ENCODE results near the gene FOXB2.
"Not testable (repeated sequence)": the region's sequence is repeated elsewhere in the genome, so short reads cannot be mapped to it uniquely, and the experiment has no call there.

Gene FOXB2
- total RNA-seq: 0 to 0.05 reads per million in 2 donors

GRCh38 chr9:77019236-77019925, at the start of gene FOXB2:
TSS of gene FOXB2 (plus strand) at chr9:77019655. CDS start at chr9:77019655, 0 bp downstream.
- DNase-seq: no peak

- DNase-seq: no peak
These were observed 49.7 kb upstream of the FOXB2 start for GRCh38 chr9:76969716-76970115.

- not testable (repeated sequence) for DNase-seq
These were observed 40.6 kb upstream of the FOXB2 start for GRCh38 chr9:76978831-76979230.

- no peak for DNase-seq
These were observed 38.9 kb upstream of the FOXB2 start for GRCh38 chr9:76980566-76980965.

- DNase-seq: no peak
These were observed 35.0 kb upstream of the FOXB2 start for GRCh38 chr9:76984486-76984885.

- no peak for DNase-seq
These were observed 33.9 kb upstream of the FOXB2 start for GRCh38 chr9:76985581-76985980.

- DNase-seq: no peak
These were observed 31.8 kb upstream of the FOXB2 start for GRCh38 chr9:76987594-76988200.

GRCh38 chr9:76988941-76989340, 30.5 kb upstream of the FOXB2 start:
- DNase-seq: no peak

- DNase-seq: no peak
These were observed 30.0 kb upstream of the FOXB2 start for GRCh38 chr9:76989501-76989900.

- no peak for DNase-seq
These were observed 22.8 kb upstream of the FOXB2 start for GRCh38 chr9:76996700-76997099.

- no peak for DNase-seq
These were observed 20.2 kb upstream of the FOXB2 start for GRCh38 chr9:76999261-76999660.

- DNase-seq: no peak
These were observed 19.1 kb upstream of the FOXB2 start for GRCh38 chr9:77000330-77000729.

- DNase-seq: no peak
These were observed 16.1 kb upstream of the FOXB2 start for GRCh38 chr9:77003366-77003765.

GRCh38 chr9:77005216-77005615, 14.2 kb upstream of the FOXB2 start:
- no peak for DNase-seq

GRCh38 chr9:77010527-77010926, 8.9 kb upstream of the FOXB2 start:
- no peak for DNase-seq

- no peak for DNase-seq
These were observed 7.3 kb upstream of the FOXB2 start for GRCh38 chr9:77011973-77012821.

- DNase-seq: no peak
These were observed 6.1 kb upstream of the FOXB2 start for GRCh38 chr9:77013206-77013931.

- DNase-seq: no peak
These were observed 5.4 kb upstream of the FOXB2 start for GRCh38 chr9:77013932-77014596.

GRCh38 chr9:77014597-77015263, 4.7 kb upstream of the FOXB2 start:
- no peak for DNase-seq

GRCh38 chr9:77015327-77016048, 4.0 kb upstream of the FOXB2 start:
- DNase-seq: no peak

- no peak for DNase-seq
These were observed 3.3 kb upstream of the FOXB2 start for GRCh38 chr9:77016121-77016525.
